HepG2 (cell line): Measurements from ENCODE around the gene ST6GALNAC4. TPM values are rescaled to one million over a fixed set of nuclear protein-coding genes. Genes with fewer than 3 reads are reported as not detected.

ENCODE experiments used
- ATF7-NPFF ChIP-seq: sonication (generic); formaldehyde crosslinking; IDR thresholded peaks from 2 replicates; pipeline ENCODE4 v1.8.1; 2023; ENCODE audit warnings: mild to moderate bottlenecking, low read depth, missing genetic modification reagents, moderate library complexity
- CEBPZ ChIP-seq: IDR thresholded peaks from 2 replicates; pipeline ENCODE4 v1.6.1; 2012; ENCODE audit warnings: low read length, improper control_type of control experiment
- CERS6 ChIP-seq: sonication (generic); formaldehyde crosslinking; IDR thresholded peaks from 2 replicates; pipeline ENCODE4 v1.5.0; 2020; ENCODE audit warnings: missing genetic modification reagents
- MBD4 ChIP-seq: IDR thresholded peaks from 2 replicates; pipeline ENCODE4 v1.6.1; 2012; ENCODE audit warnings: low read length, inconsistent platforms, borderline replicate concordance
- YEATS4 ChIP-seq: sonication (generic); formaldehyde crosslinking; IDR thresholded peaks from 2 replicates; pipeline ENCODE4 v1.4.0; 2020; ENCODE audit warnings: missing genetic modification reagents, borderline replicate concordance
- ZBTB10 ChIP-seq: sonication (generic); formaldehyde crosslinking; IDR thresholded peaks from 2 replicates; pipeline ENCODE4 v1.4.0; 2020; ENCODE audit warnings: missing genetic modification reagents, borderline replicate concordance
- ZNF280D ChIP-seq: sonication (generic); formaldehyde crosslinking; IDR thresholded peaks from 2 replicates; pipeline ENCODE4 v1.5.1; 2020; ENCODE audit warnings: mild to moderate bottlenecking, missing genetic modification reagents
- ZNF414 ChIP-seq: sonication (generic); formaldehyde crosslinking; IDR thresholded peaks from 2 replicates; pipeline ENCODE4 v1.5.0; 2020; ENCODE audit warnings: missing genetic modification reagents
- ZNF451 ChIP-seq: sonication (generic); formaldehyde crosslinking; IDR thresholded peaks from 2 replicates; pipeline ENCODE4 v1.5.0; 2020; ENCODE audit warnings: mild to moderate bottlenecking, missing genetic modification reagents
- ZNF577 ChIP-seq: sonication (generic); formaldehyde crosslinking; IDR thresholded peaks from 2 replicates; pipeline ENCODE4 v1.4.0; 2020; ENCODE audit warnings: mild to moderate bottlenecking, low read depth, missing genetic modification reagents, borderline replicate concordance
- ZNF629 ChIP-seq: sonication (generic); formaldehyde crosslinking; conservative IDR thresholded peaks from 2 replicates; pipeline ENCODE4 v1.5.0; 2020; ENCODE audit warnings: missing genetic modification reagents
- ZNF761 ChIP-seq: sonication (generic); formaldehyde crosslinking; conservative IDR thresholded peaks from 2 replicates; pipeline ENCODE4 v1.4.0; 2020; ENCODE audit warnings: mild to moderate bottlenecking, missing genetic modification reagents
- ZUFSP ChIP-seq: sonication (generic); formaldehyde crosslinking; IDR thresholded peaks from 2 replicates; pipeline ENCODE4 v1.9.0; 2021; ENCODE audit warnings: missing genetic modification reagents, mild to moderate bottlenecking, borderline replicate concordance
- ZZZ3 ChIP-seq: sonication (generic); formaldehyde crosslinking; IDR thresholded peaks from 2 replicates; pipeline ENCODE4 v1.4.0; 2020; ENCODE audit warnings: missing genetic modification reagents, mild to moderate bottlenecking, borderline replicate concordance
- polyA plus RNA-seq, 8 experiments: library from polyadenylated mRNA; depleted of rRNA in 3 of 8; stranded (reverse) in 7 of 8; unstranded in 1 of 8; fragments of >200 nt; fragmentation: Illumina TruSeq in 4 of 8; extraction: Trizol in 4 of 8; gene quantifications; 2 replicates each; pipeline versions ENCODE4 v1.2.1 to v1.2.3, GENCODE V29; 2011 to 2016; ENCODE audit warnings: low read depth in 4 of 8, missing spikeins in 1 of 8, mixed read lengths in 1 of 8; ENCODE audit not compliant: insufficient read depth in 1 of 8
- total RNA-seq, 5 experiments: library from RNA; depleted of rRNA; stranded (reverse); fragments of >200 nt; fragmentation: Illumina TruSeq; extraction: Trizol; gene quantifications; 2 replicates each; pipeline ENCODE4 v1.2.3, GENCODE V29; 2016; ENCODE audit warnings: low read depth in 1 of 5

The ST6GALNAC4 gene
- total and polyA plus RNA-seq, 2 of the 13 experiments (the other 11 are each of a cell fraction or from before 2014, with no cell fraction given): 18.8 to 27.7 TPM

- no peak for TF ChIP-seq CERS6 (CRISPR knock-in tag)
- TF ChIP-seq ZNF577 (CRISPR knock-in tag): no peak
- 0 out of 2 replicates have a peak, but pooled peaks have one; percentile 23 for TF ChIP-seq YEATS4 (CRISPR knock-in tag)
- no peak for TF ChIP-seq ZNF629
- TF ChIP-seq MBD4: no peak
- no peak for TF ChIP-seq ZNF761 (CRISPR knock-in tag)
- TF ChIP-seq CEBPZ: no peak
- TF ChIP-seq ZNF414 (CRISPR knock-in tag): no peak
- no peak for TF ChIP-seq ATF7-NPFF (CRISPR knock-in tag)
- no peak for TF ChIP-seq ZNF451 (CRISPR knock-in tag)
- no peak for TF ChIP-seq ZUFSP (CRISPR knock-in tag)
- TF ChIP-seq ZZZ3 (CRISPR knock-in tag): no peak
- TF ChIP-seq ZBTB10 (CRISPR knock-in tag): peak; percentile 79; the same call in 1 of the 2 replicates
- no peak for TF ChIP-seq ZNF280D
Observed at GRCh38 chr9:127897193-127897692, 19.6 kb downstream of the ST6GALNAC4 start (continued).
